Umbilical cord (tissue), 2 donors: ENCODE results near the gene HK3. TPM values are rescaled to one million over a fixed set of nuclear protein-coding genes. Genes with fewer than 3 reads are reported as not detected.

Source experiments
- DNase-seq: peaks from one replicate; pipeline ENCODE4 v3.0.0-alpha.2; 2015; ENCODE audit warnings: low spot score
- total RNA-seq: library from RNA; depleted of rRNA; stranded (reverse); fragments of >200 nt; gene quantifications from one replicate; pipeline ENCODE4 v1.2.3, GENCODE V29; 2014; ENCODE audit warnings: low replicate concordance; ENCODE audit not compliant: insufficient read depth

HK3 gene
- total RNA-seq, 1 donor from 2014 or later, result 4.6 TPM

- no peak for DNase-seq
Observed at GRCh38 chr5:176902911-176903664, 3.9 kb upstream of the HK3 start.

GRCh38 chr5:176902102-176902814 is 3.1 kb upstream of the HK3 start:
- no peak for DNase-seq

GRCh38 chr5:176901260-176902101 is 2.3 kb upstream of the HK3 start:
- peak; percentile 15 for DNase-seq

- DNase-seq, result no peak
Observed at GRCh38 chr5:176900780-176901204, 1.6 kb upstream of the HK3 start.

GRCh38 chr5:176899946-176900779 is 1.0 kb upstream of the HK3 start:
- DNase-seq, result no peak

- no peak for DNase-seq
Observed at GRCh38 chr5:176897263-176897662, 1.9 kb downstream of the HK3 start.

- DNase-seq, result no peak
Observed at GRCh38 chr5:176895831-176896230, 3.3 kb downstream of the HK3 start.

- DNase-seq, result no peak
Observed at GRCh38 chr5:176894298-176894697, 4.8 kb downstream of the HK3 start.

- no peak for DNase-seq
Observed at GRCh38 chr5:176892663-176893062, 6.5 kb downstream of the HK3 start.

GRCh38 chr5:176891331-176891958 is 7.7 kb downstream of the HK3 start:
- DNase-seq, result no peak

GRCh38 chr5:176890455-176891330 is 8.5 kb downstream of the HK3 start:
- DNase-seq, result no peak

GRCh38 chr5:176889321-176890280 is 9.5 kb downstream of the HK3 start:
- no peak for DNase-seq

GRCh38 chr5:176888865-176889165 is 10.3 kb downstream of the HK3 start:
- DNase-seq, result no peak

GRCh38 chr5:176888016-176888864 is 10.9 kb downstream of the HK3 start:
- no peak for DNase-seq

GRCh38 chr5:176887252-176887849 is 11.8 kb downstream of the HK3 start:
- DNase-seq, result no peak

GRCh38 chr5:176886336-176887251 is 12.6 kb downstream of the HK3 start:
- no peak for DNase-seq

GRCh38 chr5:176884571-176884890 is 14.6 kb downstream of the HK3 start:
- DNase-seq, result no peak
